Heart left ventricle (tissue), 13 donors: ENCODE data around the gene SIGLEC8.

Source experiments
- POLR2A ChIP-seq, 2 donors: fragments of 450-650 bp; IDR thresholded peaks; one replicate each; pipeline ENCODE4 v1.6.1; 2017; ENCODE audit warnings: antibody characterized with exemption in 2 of 2, mild to moderate bottlenecking in 2 of 2, moderate library complexity in 2 of 2
- TF ChIP-seq, protein P1 (sequence below), 12 donors: fragments of 200-600 bp; sonication (generic) in 4 of 12; IDR thresholded peaks; one replicate each; pipeline versions ENCODE4 v1.5.0 to v1.8.0; 2018 to 2022; ENCODE audit warnings: antibody characterized with exemption in 12 of 12, mild to moderate bottlenecking in 5 of 12
- donor health status: ischemic (EF 13 %, LVEDD 7.1; RV severe dilation, severe dysfunction).
- donor health status: DM: no; HTN: yes; CAD: no.
- donor health status: DM: no; HTN: no; CAD: no.
- donor health status: ischemic (EF 25% LVEDD 6.9; RV normal size, moderate dysfunction).
- donor health status: ischemic (EF 25% LVEDD 5.7; RV mildly dilated, moderate dysfunction).
- donor health status: ischemic (EF 35%, LVEDD 5.7; RV mildly dilated, moderate dysfunction).
- donor health status: nonischemic (EF 11% LVEDD 7.7; RV severe dilation, severe dysfunction).
- donor health status: DM: yes; HTN: yes; CAD: no.
- donor health status: PGD.
- donor health status: ischemic (EF 29% LVEDD 5.4; RV normal size, mild dysfunction).
- donor health status: nonischemic (EF 23%, LVEDD 6.1; RV moderate dilation, normal function).

DNA sequence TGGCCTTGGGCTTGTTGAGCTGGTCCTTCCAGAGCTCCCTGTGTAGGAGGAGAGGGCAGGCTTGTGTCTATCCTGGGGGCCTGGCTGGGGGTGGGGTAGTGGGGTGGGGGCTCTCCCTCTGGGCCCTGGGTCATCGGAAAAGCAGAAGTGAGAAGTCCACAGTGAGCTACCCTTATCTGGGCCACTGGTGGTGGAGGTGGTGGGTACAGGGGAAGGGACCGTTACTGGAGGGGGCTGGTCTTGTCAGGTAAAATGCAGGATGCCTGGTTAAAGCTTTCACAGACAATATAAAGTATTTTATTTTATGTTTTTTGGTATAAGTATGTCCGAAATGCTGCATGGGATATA is 40.5 kb downstream of the SIGLEC8 start:
- TF ChIP-seq, protein P1, sequence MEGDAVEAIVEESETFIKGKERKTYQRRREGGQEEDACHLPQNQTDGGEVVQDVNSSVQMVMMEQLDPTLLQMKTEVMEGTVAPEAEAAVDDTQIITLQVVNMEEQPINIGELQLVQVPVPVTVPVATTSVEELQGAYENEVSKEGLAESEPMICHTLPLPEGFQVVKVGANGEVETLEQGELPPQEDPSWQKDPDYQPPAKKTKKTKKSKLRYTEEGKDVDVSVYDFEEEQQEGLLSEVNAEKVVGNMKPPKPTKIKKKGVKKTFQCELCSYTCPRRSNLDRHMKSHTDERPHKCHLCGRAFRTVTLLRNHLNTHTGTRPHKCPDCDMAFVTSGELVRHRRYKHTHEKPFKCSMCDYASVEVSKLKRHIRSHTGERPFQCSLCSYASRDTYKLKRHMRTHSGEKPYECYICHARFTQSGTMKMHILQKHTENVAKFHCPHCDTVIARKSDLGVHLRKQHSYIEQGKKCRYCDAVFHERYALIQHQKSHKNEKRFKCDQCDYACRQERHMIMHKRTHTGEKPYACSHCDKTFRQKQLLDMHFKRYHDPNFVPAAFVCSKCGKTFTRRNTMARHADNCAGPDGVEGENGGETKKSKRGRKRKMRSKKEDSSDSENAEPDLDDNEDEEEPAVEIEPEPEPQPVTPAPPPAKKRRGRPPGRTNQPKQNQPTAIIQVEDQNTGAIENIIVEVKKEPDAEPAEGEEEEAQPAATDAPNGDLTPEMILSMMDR (IDR thresholded peaks at IDR 0.05): no peak
- TF ChIP-seq POLR2A (IDR thresholded peaks at IDR 0.05): no peak
